NCI-H2107 treated with DMSO at 0.1 percent for 48 hours (cell line): Measurements from ENCODE around the gene OR2T27.
"Not testable (repeated sequence)": the region's sequence is repeated elsewhere in the genome, so short reads cannot be mapped to it uniquely, and the experiment has no call there.

Experiments used
- DNase-seq: peaks from one replicate; lab custom pipeline; 2025; ENCODE audit not compliant: unreplicated experiment; lab: John Stamatoyannopoulos, UW

OR2T27 gene

GRCh38 chr1:248655354-248655753 lies at the start of gene OR2T27:
Gene OR2T27 (minus strand): TSS chr1:248655528. CDS start chr1:248650884, 4,644 bp downstream.
- not testable (repeated sequence) for DNase-seq

- DNase-seq: no peak
Measured at GRCh38 chr1:248704606-248705005, 49.3 kb upstream of the OR2T27 start.

DNA sequence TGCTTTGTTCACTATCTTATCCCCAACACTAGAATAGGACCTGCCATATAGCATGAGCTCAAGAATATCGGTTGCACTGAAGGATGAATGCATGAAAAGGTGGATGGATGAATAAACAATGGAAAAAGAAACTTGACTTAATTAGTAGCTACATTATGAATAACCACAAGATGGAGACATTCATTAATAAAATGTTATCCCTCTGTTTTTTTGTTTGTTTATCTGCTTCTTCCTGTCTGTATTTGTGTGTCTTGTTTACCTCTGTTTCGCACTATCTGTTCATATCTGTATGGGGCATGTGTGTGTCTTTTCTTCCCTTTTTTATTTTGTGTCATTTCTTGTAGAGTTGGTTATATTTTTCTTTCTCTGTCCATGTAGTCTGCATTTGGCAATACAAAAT lies 48.3 kb upstream of the OR2T27 start:
- DNase-seq: no peak

DNA sequence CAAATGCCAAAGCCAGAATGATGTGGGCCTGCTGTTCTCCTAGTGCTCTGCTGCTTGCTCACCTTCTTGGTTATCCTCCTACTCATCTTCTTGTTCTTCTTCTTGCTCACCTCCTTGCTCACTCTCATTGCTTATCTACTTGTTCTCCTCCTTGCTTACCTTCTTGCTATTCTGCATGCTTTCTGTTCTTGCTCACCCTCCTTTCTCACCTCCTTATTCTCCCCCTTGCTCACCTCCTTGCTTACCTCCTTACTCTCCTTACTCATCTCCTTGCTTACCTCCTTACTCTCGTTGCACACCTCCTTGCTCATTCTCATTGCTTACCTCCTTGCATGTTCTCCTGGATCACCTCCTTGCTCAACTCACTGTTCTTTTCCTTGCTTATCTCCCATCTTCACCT lies 47.4 kb upstream of the OR2T27 start, which contains the start of gene OR14I1:
OR14I1 (minus strand) TSS at position 53 of the 400 bp plus-strand sequence.
- no peak for DNase-seq

DNA sequence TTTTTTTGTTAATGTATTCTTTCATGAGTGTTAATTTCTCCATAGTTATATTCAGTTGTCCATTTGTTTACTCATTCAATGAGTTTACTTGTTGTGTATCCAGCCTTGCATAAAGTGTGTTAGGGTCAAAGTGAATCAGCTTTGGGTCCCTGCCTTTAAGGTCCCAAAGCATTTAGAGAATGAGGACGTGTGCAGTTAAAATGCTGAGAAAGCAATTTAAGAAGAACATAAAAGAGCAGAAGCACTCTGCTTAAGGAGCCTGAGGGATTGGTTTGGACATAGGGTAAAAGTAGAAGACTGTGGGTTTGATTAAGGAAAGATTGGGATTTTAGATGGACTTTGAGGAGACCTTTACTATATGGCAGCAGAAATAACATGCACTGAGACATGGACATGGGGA lies 43.8 kb upstream of the OR2T27 start:
- no peak for DNase-seq

DNA sequence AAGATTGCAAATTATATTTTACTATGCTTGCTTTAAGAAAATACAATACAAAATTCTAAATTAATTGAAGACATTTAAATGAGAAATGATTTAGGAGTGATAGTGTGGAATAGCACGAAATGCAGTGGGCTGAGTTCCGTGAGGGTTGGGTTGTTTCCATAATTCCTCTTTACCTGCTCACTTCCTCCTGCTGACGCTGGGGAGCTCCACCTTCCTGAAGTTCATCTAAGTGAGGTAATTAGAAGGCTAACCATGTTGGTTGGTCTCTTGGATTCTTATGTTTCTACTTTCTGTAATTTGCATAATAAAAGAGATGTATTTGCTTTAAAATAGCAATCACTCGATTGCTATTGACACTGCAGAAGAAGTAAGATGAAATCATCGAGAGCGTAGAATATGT lies 42.6 kb upstream of the OR2T27 start:
- DNase-seq: no peak

GRCh38 chr1:248696774-248697173 lies 41.4 kb upstream of the OR2T27 start:
- DNase-seq: no peak

DNA sequence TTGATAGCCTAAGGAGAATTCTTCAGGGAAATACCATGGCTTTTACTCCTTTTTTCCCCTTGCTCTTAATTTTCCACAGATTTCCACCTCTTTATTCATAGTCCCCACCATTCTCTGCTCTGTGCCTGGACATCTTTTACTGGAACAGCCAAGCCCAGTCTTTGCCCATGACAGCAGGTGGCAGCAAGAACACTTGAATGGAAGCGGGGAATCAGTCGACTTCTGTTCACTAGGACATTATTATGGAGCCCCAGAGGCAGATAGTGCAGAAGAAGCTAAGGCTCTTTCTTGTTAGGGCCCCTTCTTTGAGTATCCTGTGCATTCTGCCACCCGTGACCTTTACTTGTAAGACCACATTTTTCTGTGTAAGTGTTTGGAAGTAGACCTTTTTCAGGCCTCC lies 40.9 kb upstream of the OR2T27 start:
- DNase-seq: no peak

GRCh38 chr1:248695451-248696132 lies 40.3 kb upstream of the OR2T27 start:
- DNase-seq: no peak

GRCh38 chr1:248691567-248692155 lies 36.3 kb upstream of the OR2T27 start:
- DNase-seq: no peak

GRCh38 chr1:248688527-248689298 lies 33.4 kb upstream of the OR2T27 start:
- no peak for DNase-seq

DNA sequence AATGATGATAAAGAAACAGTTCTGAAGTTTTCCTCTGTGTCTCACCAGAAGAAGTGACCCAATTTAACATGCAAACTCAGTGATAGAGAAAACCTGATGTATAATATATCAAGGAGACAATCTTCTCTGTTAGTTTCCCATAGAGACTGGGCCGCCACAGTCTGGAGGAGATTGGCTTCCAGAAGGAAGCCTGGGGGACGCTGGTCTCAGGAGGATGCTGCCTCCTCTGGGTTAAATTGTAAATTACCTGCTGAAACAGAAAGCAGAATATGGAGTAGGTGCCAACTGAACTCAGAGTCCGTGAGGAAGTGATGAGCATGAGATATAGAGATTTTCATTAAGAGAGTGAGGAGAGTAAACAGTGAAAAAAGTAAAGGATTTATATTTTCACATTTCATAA lies 31.5 kb upstream of the OR2T27 start:
- DNase-seq: no peak

GRCh38 chr1:248681651-248682050 lies 26.3 kb upstream of the OR2T27 start:
- no peak for DNase-seq

DNA sequence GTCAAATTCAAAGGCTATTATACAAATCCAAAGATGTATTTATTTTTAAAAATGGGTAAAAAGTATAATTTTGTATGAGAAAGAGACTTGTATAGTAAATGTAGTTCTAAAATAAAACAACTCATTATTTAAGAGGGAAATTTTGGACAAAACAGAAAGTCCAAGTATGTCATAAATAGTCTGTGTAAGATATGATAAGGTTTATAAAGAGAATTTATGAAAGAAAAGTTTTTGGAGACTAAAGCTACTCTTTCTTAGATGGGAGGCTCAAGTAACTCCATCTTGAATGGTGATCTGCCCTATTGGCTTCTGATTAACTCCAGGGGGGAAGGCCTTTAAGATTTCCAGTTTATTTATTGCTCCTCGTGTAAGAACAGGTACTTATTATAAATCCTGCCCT lies 14.7 kb upstream of the OR2T27 start:
- DNase-seq: no peak

DNA sequence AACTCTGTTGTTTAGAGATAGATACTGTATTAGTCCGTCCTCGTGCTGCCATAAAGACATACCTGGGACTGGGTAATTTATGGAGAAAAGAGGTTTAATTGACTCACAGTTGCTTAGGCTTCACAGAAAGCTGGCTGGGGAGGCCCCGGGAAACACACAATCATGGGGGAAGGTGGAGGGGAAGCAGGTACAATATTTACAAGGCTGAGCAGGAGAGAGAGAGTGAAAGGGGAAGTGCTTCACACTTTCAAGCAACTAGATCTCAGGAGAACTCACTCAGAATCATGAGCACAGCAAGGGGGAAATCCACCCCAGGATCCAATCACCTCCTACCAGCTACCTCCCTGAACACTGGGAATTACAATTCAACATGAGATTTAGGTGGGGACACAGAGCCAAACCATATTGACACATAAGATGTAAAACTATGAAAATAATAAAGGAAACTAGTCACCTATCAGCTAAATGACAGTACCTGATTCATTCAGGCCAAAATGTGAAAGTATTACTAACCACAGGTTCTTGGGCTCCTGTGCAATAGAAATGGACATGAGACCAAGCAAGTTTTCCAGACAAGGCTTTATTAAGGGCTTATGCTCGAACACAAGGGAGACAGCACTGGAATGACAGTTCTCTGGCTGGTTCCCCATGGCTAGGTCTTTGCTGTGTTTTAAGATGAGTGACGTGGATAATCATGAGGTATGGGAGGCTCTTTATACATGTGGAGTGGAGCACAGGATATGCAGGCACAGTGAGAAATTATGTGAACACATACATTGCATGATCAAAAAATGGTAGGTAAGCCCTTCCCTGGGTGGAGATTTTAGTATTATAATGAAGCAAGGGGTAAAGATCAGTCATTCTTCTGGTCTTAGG lies 8.4 kb upstream of the OR2T27 start:
- DNase-seq: not testable (repeated sequence)

DNA sequence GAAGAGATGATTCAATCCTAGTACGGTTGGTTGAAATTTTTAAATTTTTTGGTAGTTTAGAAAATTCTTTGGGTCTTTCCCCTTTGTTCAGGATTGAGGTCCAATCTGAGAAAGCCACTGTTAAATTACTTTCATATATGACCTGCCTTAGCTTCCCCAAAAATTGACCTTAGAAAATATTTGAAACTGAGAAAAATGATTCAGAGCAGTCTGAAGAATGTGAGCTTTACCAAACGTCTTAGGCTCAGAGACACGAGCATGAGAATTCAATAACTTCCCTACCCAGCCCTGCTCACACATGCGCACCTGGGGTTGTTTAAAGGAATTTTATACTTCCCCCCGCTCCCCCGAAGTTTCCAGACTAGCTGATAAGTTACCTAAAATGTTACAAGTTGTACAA lies 1.5 kb upstream of the OR2T27 start:
- not testable (repeated sequence) for DNase-seq

DNA sequence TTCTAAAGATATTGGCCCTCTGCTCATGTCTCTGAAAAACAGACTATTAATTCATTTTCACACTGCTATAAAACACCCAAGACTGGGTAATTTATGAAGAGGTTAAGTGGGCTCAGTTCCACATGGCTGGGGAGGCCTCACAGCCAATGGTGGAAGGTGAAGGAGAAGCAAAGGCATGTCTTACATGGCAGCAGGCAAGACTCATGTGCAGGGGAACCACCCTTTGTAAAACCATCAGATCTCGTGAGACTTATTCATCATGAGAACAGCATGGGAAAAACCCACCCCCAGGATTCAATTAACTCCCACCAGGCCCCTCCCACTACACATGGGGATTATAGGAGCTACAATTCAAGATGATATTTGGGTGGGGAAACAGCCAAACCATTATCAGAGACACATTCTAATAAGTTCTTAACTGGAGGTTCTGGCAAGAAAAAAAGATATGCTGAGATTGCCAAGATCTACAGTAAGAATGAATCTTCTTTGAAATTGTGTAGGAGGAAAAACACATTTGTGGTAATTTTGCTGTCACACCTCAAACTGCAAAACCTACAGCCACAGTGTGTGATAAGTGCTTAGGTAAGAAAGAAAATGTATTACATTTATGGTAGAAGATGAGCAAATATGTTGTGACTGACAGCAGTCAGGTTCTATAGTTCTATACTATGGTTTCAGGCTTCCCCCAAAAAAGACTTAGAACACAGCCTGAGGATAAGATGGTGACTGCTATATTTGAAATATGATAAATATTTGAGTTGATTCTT lies 6.4 kb downstream of the OR2T27 start:
- DNase-seq: not testable (repeated sequence)

- DNase-seq: not testable (repeated sequence)
Measured at GRCh38 chr1:248645178-248645577, 10.2 kb downstream of the OR2T27 start, which contains the start of gene OR2T35. Gene OR2T35 (minus strand): TSS chr1:248645278. CDS start chr1:248639258, 6,020 bp downstream.

DNA sequence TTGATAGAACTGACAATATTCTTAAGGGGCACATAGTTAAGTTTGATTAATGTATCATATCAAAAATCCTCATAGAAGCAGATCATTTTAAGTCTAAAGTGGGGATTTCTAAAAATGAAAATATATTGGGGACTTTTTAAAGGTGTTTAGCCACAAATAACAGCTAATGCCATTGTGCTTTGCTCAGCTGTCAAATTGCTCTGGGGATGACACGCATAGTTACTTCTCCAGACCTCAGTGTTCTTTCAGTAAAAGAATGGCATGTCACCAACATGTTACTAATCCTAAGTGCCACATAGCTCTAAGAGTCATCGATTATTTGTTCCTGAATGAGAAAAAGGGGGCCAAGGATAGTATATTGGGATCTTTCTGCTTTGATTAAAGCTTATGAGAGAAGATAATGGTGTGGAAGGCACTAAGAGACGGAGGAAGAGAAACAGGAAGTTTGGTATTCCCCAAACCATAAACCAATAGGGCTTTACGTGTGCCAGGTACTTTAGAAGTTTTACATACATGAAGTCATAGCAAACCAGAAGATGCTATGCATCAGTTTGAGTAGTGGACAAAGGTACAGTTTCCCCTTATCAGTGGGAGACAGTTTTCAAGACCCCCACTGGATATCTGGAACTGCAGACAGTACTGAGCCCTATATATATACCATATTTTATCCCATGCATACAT lies 12.2 kb downstream of the OR2T27 start:
- DNase-seq: not testable (repeated sequence)

GRCh38 chr1:248641583-248641982 lies 13.7 kb downstream of the OR2T27 start:
- DNase-seq: not testable (repeated sequence)
